ENCODE measurements around the gene OR51B2.

DNA sequence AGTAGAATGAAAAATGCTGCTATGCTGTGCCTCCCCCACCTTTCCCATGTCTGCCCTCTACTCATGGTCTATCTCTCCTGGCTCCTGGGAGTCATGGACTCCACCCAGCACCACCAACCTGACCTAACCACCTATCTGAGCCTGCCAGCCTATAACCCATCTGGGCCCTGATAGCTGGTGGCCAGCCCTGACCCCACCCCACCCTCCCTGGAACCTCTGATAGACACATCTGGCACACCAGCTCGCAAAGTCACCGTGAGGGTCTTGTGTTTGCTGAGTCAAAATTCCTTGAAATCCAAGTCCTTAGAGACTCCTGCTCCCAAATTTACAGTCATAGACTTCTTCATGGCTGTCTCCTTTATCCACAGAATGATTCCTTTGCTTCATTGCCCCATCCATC is 39.5 kb downstream of the OR51B2 start:
- TF ChIP-seq, protein P1, sequence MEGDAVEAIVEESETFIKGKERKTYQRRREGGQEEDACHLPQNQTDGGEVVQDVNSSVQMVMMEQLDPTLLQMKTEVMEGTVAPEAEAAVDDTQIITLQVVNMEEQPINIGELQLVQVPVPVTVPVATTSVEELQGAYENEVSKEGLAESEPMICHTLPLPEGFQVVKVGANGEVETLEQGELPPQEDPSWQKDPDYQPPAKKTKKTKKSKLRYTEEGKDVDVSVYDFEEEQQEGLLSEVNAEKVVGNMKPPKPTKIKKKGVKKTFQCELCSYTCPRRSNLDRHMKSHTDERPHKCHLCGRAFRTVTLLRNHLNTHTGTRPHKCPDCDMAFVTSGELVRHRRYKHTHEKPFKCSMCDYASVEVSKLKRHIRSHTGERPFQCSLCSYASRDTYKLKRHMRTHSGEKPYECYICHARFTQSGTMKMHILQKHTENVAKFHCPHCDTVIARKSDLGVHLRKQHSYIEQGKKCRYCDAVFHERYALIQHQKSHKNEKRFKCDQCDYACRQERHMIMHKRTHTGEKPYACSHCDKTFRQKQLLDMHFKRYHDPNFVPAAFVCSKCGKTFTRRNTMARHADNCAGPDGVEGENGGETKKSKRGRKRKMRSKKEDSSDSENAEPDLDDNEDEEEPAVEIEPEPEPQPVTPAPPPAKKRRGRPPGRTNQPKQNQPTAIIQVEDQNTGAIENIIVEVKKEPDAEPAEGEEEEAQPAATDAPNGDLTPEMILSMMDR (IDR thresholded peaks at IDR 0.05; ENCODE audit: low read depth, low read length), result no peak
- TF ChIP-seq MYC (IDR thresholded peaks at IDR 0.05; ENCODE audit: low read depth, low read length), result no peak
